ENCODE data around the gene NOP16. TPM values are rescaled to one million over a fixed set of nuclear protein-coding genes. Genes with fewer than 3 reads are reported as not detected.

NOP16 gene
- total and polyA plus RNA-seq, 2 of the 13 experiments (the other 11 are each of a cell fraction or from before 2014, with no cell fraction given) = 43.3 to 48.4 TPM

GRCh38 chr5:176415952-176416924 lies 27.8 kb upstream of the NOP16 start, which contains the start of gene CLTB (continued):
- TF ChIP-seq POLR2AphosphoS2 (IDR thresholded peaks at IDR 0.05; ENCODE audit: low read depth, low read length) (no peak), NR2F2 (IDR thresholded peaks at IDR 0.05; ENCODE audit: borderline replicate concordance, low read depth) (no peak; the same call in 1 of the 2 replicates), ISX (CRISPR knock-in tag; conservative IDR thresholded peaks at IDR 0.05) (no peak), MBNL3 (CRISPR knock-in tag; conservative IDR thresholded peaks at IDR 0.05) (no peak), MXI1 (IDR thresholded peaks at IDR 0.05; ENCODE audit: borderline replicate concordance, low read depth, low read length) (peak; percentile 82; the same call in 2 of the 3 replicates), ZBTB46 (CRISPR knock-in tag; IDR thresholded peaks at IDR 0.05; ENCODE audit: borderline replicate concordance) (no peak), ZNF891 (CRISPR knock-in tag; IDR thresholded peaks at IDR 0.05) (0 out of 2 replicates have a peak, but pooled peaks have one; percentile 60), ZNF34 (CRISPR knock-in tag; IDR thresholded peaks at IDR 0.05; ENCODE audit: borderline replicate concordance) (no peak), POLR2G (IDR thresholded peaks at IDR 0.05; ENCODE audit: low read depth, low read length) (no peak), ZNF570 (CRISPR knock-in tag; IDR thresholded peaks at IDR 0.05; ENCODE audit: borderline replicate concordance) (no peak), CBFB (CRISPR knock-in tag; IDR thresholded peaks at IDR 0.05) (peak; percentile 36; the same call in 1 of the 2 replicates), ZNF460 (CRISPR knock-in tag; IDR thresholded peaks at IDR 0.05; ENCODE audit: borderline replicate concordance) (no peak), ATAD3A (CRISPR knock-in tag; IDR thresholded peaks at IDR 0.05) (no peak), ZBED4 (CRISPR knock-in tag; IDR thresholded peaks at IDR 0.05; ENCODE audit: borderline replicate concordance) (peak; percentile 21; the same call in 1 of the 2 replicates), ZNF615 (CRISPR knock-in tag; IDR thresholded peaks at IDR 0.05; ENCODE audit: borderline replicate concordance) (no peak), ZBTB42 (CRISPR knock-in tag; IDR thresholded peaks at IDR 0.05) (no peak), ZNF337 (CRISPR knock-in tag; IDR thresholded peaks at IDR 0.05; ENCODE audit: borderline replicate concordance, low read depth) (no peak), ZNF598 (CRISPR knock-in tag; IDR thresholded peaks at IDR 0.05; ENCODE audit: borderline replicate concordance) (no peak), MED1 (CRISPR knock-in tag; IDR thresholded peaks at IDR 0.05) (peak; percentile 51; the same call in 1 of the 2 replicates), ZBTB21 (CRISPR knock-in tag; IDR thresholded peaks at IDR 0.05) (no peak), TBX3 (IDR thresholded peaks at IDR 0.05; ENCODE audit: borderline replicate concordance) (no peak), ZFP36L2 (CRISPR knock-in tag; IDR thresholded peaks at IDR 0.05) (no peak), KLF6 (CRISPR knock-in tag; IDR thresholded peaks at IDR 0.05) (peak; percentile 72; the same call in 1 of the 2 replicates), TARDBP (CRISPR knock-in tag; IDR thresholded peaks at IDR 0.05) (0 out of 2 replicates have a peak, but pooled peaks have one; percentile 24)
